Measurements from ENCODE around the gene TRIM54. TPM values are rescaled to one million over a fixed set of nuclear protein-coding genes. Genes with fewer than 3 reads are reported as not detected.
"Not testable (repeated sequence)": the region's sequence is repeated elsewhere in the genome, so short reads cannot be mapped to it uniquely, and the experiment has no call there.

The TRIM54 gene
- total RNA-seq, 8 experiments from 2014 or later = 0.25 to 1.00 (median 0.38) TPM; not detected in 1

DNA sequence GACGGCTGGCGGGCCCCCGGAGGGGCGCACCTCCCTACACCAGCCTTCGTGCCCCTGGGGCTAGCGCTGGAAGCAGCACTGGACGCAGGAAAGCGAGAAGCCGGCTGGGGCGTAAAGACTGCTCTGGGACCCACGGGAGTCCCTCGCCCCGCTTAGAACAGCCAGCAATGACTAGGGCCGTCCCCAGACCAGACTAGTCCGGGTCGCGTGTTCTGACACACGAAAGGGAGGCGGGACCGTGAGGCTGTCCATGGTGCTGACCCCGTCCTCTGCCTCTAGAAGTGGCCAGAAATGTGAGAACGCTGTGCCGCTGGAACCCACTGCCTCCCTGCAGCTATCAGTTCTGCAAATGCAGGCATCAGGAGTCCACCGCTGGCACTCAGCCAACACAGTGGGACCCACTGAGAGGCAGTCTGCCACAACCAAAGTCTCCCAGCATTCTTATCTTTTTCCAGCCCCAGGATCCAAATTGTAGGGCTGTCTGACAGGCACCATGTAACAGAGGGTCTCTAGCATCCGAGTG, 26.2 kb downstream of the TRIM54 start, which contains the start of gene UCN:
Gene UCN, minus strand, starts transcription at position 87 of the 523 bp plus-strand sequence. CDS start 550 bp downstream, outside the sequence.
- no peak within 1 kb of the TSS for H3K27ac ChIP-seq
- H3K4me3 ChIP-seq = peak within 1 kb of the TSS in 4 of 5 donors; percentile 5 to 20 (median 11)
- peaks cover 11 to 20% of the 10 kb centered on the region in 2 donors for H3K4me1 ChIP-seq (replicated peaks in 1 of 2)
- in situ Hi-C loops (cut with MboI; ENCODE audit: low pct_unique_long_range_greater_than_20kb in 2 of 9, low sequenced_read_pairs in 9 of 9, unreplicated experiment in 9 of 9) = no loop called here
- ATAC-seq (replicated peaks in 6 of 8) = peak; percentile 50 to 79 (median 74)
- 12 to 80% (median 25%) methylated on average over 1 to 9 of the region's 25 CpGs; no CpG with 5 or more reads in 5 of the 10 experiments for WGBS, 10 experiments

DNA sequence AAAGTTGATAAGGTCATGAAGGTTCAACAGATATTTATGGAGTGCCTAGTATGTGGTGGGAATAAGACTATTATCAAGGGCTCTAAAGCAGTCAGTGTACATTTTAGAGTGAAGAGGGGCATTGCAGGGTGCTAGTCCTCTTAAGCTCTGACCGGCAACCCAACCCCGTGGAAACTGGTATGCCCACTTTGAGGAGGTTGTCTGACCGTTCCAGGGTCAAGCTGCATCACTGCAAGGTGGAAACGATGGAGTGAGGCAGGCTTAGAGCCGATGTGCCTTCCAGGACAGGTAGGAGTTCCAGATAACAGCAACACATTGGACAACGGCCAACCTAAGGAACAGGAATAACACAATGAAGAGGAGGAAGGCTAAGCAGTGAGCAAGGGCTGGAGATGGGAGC, 27.4 kb downstream of the TRIM54 start:
- in situ Hi-C loops (cut with MboI; ENCODE audit: low pct_unique_long_range_greater_than_20kb in 2 of 9, low sequenced_read_pairs in 9 of 9, unreplicated experiment in 9 of 9) = no loop called here
- 94 to 100% (median 100%) methylated on average over 1 to 5 of the region's 6 CpGs; no CpG with 5 or more reads in 3 of the 10 experiments for whole genome bisulfite sequencing, 10 experiments
- ATAC-seq (replicated peaks in 6 of 8) = no peak
- Histone ChIP-seq H3K27ac (no peak overlapping the region), H3K4me3 (no peak overlapping the region), H3K4me1 (replicated peaks in 1 of 2) (peaks cover 11 to 20% of the 10 kb centered on the region in 2 donors)

- H3K4me1 ChIP-seq (replicated peaks in 1 of 2) = peaks cover 7 to 11% of the 10 kb centered on the region in 2 donors
- no peak for ATAC-seq (replicated peaks in 6 of 8)
- 91 to 100% (median 100%) methylated on average over 1 of the region's 3 CpGs; no CpG with 5 or more reads in 7 of the 10 experiments for WGBS, 10 experiments
- no peak overlapping the region for H3K27ac ChIP-seq
- H3K4me3 ChIP-seq = no peak overlapping the region
- in situ Hi-C loops (cut with MboI; ENCODE audit: low pct_unique_long_range_greater_than_20kb in 2 of 9, low sequenced_read_pairs in 9 of 9, unreplicated experiment in 9 of 9) = no loop called here
Observed at GRCh38 chr2:27312152-27312551, 29.9 kb downstream of the TRIM54 start.

- no peak for ATAC-seq (replicated peaks in 6 of 8)
- in situ Hi-C loops (cut with MboI; ENCODE audit: low pct_unique_long_range_greater_than_20kb in 2 of 9, low sequenced_read_pairs in 9 of 9, unreplicated experiment in 9 of 9) = no loop called here
- no peak overlapping the region for H3K27ac ChIP-seq
- no peak overlapping the region for H3K4me3 ChIP-seq
- no peaks in the 10 kb centered on the region for H3K4me1 ChIP-seq (replicated peaks in 1 of 2)
- WGBS, 10 experiments = 84 to 100% (median 95%) methylated on average over 1 to 5 of the region's 8 CpGs; no CpG with 5 or more reads in 2 of the 10 experiments
Observed at GRCh38 chr2:27313882-27314645, 31.8 kb downstream of the TRIM54 start.

GRCh38 chr2:27314709-27315108, 32.5 kb downstream of the TRIM54 start:
- WGBS, 10 experiments = 65 to 100% (median 100%) methylated on average over 1 to 4 of the region's 9 CpGs; no CpG with 5 or more reads in 3 of the 10 experiments
- in situ Hi-C loops (cut with MboI; ENCODE audit: low pct_unique_long_range_greater_than_20kb in 2 of 9, low sequenced_read_pairs in 9 of 9, unreplicated experiment in 9 of 9) = no loop called here
- Histone ChIP-seq H3K4me1 (replicated peaks in 1 of 2) (no peaks in the 10 kb centered on the region), H3K27ac (no peak overlapping the region), H3K4me3 (no peak overlapping the region)
- peak in 1 of 8 experiments; percentile 4 for ATAC-seq (replicated peaks in 6 of 8)

- Histone ChIP-seq H3K4me1 (replicated peaks in 1 of 2) (no peaks in the 10 kb centered on the region), H3K4me3 (no peak overlapping the region), H3K27ac (no peak overlapping the region)
- in situ Hi-C loops (cut with MboI; ENCODE audit: low pct_unique_long_range_greater_than_20kb in 2 of 9, low sequenced_read_pairs in 9 of 9, unreplicated experiment in 9 of 9) = no loop called here
- WGBS, 10 experiments = 50 to 100% (median 83%) methylated on average over 1 to 5 of the region's 8 CpGs; no CpG with 5 or more reads in 4 of the 10 experiments
- no peak for ATAC-seq (replicated peaks in 6 of 8)
Observed at GRCh38 chr2:27315122-27315521, 32.9 kb downstream of the TRIM54 start.

DNA sequence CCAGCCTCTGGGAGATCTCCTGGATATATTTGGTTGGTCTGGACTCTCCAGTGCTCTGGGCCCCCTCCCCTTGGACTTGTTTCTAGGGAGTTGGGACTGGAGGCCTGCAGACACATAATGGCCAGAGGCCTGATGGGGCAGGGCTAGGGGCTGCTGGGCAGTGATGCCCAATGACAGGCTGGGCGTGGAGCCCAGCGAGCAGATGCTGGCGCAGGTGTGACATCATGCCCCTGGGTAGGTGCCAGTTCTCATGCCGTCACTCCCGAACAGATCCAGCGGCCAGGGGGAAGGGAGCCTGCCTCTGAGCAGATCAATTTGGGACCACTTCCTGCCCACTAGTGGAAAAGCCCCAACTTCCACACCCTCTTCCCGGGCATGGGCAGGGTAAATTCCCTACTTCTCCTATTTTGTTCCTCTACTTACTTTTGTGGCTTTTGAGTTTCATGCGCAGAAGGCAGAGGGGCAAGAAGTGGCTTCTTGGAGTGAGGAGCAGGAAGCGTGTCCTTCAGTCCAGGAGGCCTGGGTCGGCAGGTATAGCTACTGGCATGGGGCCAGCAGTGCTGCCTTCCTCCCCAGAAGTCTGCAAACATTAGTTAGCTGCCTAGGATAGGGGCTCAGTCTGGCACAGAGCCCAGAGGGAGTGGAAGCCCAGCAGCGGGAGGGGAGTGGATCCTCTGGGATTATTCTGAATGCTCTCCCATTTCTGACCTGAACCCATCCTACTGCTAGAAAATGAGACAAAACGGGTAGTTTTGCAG, 34.6 kb downstream of the TRIM54 start:
- H3K4me1 ChIP-seq (replicated peaks in 1 of 2) = peaks cover 2 to 4% of the 10 kb centered on the region in 2 donors
- no peak overlapping the region for H3K4me3 ChIP-seq
- H3K27ac ChIP-seq = no peak overlapping the region
- 61 to 100% (median 82%) methylated on average over 1 to 6 of the region's 12 CpGs; no CpG with 5 or more reads in 3 of the 10 experiments for WGBS, 10 experiments
- no peak for ATAC-seq (replicated peaks in 6 of 8)
- in situ Hi-C loops (cut with MboI; ENCODE audit: low pct_unique_long_range_greater_than_20kb in 2 of 9, low sequenced_read_pairs in 9 of 9, unreplicated experiment in 9 of 9) = no loop called here

- H3K4me3 ChIP-seq; ATAC-seq (replicated peaks in 6 of 8); in situ Hi-C loops (cut with MboI; ENCODE audit: low pct_unique_long_range_greater_than_20kb in 2 of 9, low sequenced_read_pairs in 9 of 9, unreplicated experiment in 9 of 9); H3K27ac ChIP-seq: not testable (repeated sequence)
- peaks cover 13 to 14% of the 10 kb centered on the region in 2 donors for H3K4me1 ChIP-seq (replicated peaks in 1 of 2)
- WGBS, 10 experiments = 80 to 100% (median 94%) methylated on average over 1 to 10 of the region's 15 CpGs; no CpG with 5 or more reads in 1 of the 10 experiments
Observed at GRCh38 chr2:27319839-27320238, 37.6 kb downstream of the TRIM54 start.

- Histone ChIP-seq H3K4me3 (peak overlapping the region in 1 of 5 donors; percentile 12), H3K27ac (peak overlapping the region in 1 of 2 donors; percentile 57), H3K4me1 (replicated peaks in 1 of 2) (peaks cover 13 to 14% of the 10 kb centered on the region in 2 donors)
- peak; percentile 63 to 81 (median 76) for ATAC-seq (replicated peaks in 6 of 8)
- WGBS, 10 experiments = 21 to 100% (median 57%) methylated on average over 1 to 5 of the region's 8 CpGs; no CpG with 5 or more reads in 4 of the 10 experiments
- in situ Hi-C loops (cut with MboI; ENCODE audit: low pct_unique_long_range_greater_than_20kb in 2 of 9, low sequenced_read_pairs in 9 of 9, unreplicated experiment in 9 of 9) = no loop called here
Observed at GRCh38 chr2:27320958-27321543, 38.8 kb downstream of the TRIM54 start.

GRCh38 chr2:27322301-27322765, 40.1 kb downstream of the TRIM54 start:
- H3K4me3 ChIP-seq = peak overlapping the region; percentile 49 to 96 (median 62)
- peak overlapping the region; percentile 98 to 99 for H3K27ac ChIP-seq
- H3K4me1 ChIP-seq (replicated peaks in 1 of 2) = peaks cover 13 to 14% of the 10 kb centered on the region in 2 donors
- peak; percentile 0 to 9 (median 4) for ATAC-seq (replicated peaks in 6 of 8)
- in situ Hi-C loops (cut with MboI; ENCODE audit: low pct_unique_long_range_greater_than_20kb in 2 of 9, low sequenced_read_pairs in 9 of 9, unreplicated experiment in 9 of 9) = no loop called here
- WGBS, 10 experiments = 0 to 33% (median 0%) methylated on average over 1 to 2 of the region's 10 CpGs; no CpG with 5 or more reads in 7 of the 10 experiments

DNA sequence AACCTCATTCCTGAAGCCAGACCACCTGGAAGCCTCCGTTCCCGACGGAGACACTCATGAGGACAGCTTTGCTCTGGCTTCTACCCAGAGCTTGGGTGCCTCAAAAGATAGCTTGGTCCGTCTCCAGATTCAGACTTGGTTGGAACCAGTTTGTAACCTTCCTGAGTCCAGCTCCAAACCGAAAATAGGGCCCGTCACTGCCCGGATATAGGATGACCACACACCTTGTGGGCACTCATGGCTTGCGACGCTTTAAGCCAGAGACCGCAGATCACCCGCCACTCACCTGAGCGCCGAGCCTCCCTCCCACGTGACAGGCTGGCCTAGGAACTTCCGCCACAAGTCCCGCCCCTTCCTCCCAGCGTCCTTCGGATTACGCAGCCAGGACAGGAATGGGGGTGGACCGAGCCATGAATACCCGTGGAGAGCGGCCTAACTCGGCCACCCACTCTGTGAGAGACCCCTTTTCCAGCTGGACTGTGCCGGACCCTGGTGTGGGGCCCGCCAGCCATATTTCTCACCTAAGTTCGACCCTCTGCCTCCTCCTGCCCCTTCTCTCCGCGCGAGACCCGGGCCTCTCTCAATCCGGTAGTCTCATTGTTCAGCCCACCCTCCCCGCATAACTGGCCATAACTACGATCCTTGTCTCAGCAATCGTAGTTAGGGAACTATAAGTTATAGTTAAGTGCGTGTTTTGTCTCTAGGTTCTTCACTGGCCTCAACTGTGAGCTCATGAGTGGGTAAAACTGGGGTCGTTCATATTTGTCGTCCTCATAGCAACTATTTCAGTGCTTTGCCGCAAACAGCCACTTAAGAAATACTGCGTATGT, 40.8 kb downstream of the TRIM54 start, which contains the start of gene MPV17:
Gene MPV17, minus strand, starts transcription at position 332 of the 830 bp plus-strand sequence. CDS start 580 bp downstream, outside the sequence.
- H3K4me1 ChIP-seq (replicated peaks in 1 of 2) = peaks cover 13 to 14% of the 10 kb centered on the region in 2 donors
- in situ Hi-C loops (cut with MboI; ENCODE audit: low pct_unique_long_range_greater_than_20kb in 2 of 9, low sequenced_read_pairs in 9 of 9, unreplicated experiment in 9 of 9) = no loop called here
- peak within 1 kb of the TSS; percentile 98 to 99 for H3K27ac ChIP-seq
- H3K4me3 ChIP-seq = peak within 1 kb of the TSS; percentile 49 to 96 (median 62)
- WGBS, 10 experiments = 0 to 5% (median 1%) methylated on average over 3 to 24 of the region's 39 CpGs; no CpG with 5 or more reads in 3 of the 10 experiments
- peak; percentile 74 to 95 (median 83) for ATAC-seq (replicated peaks in 6 of 8)

All from motor neuron (in vitro differentiated cells).